H1 (cell line): ENCODE data around the gene LPAR4. TPM values are rescaled to one million over a fixed set of nuclear protein-coding genes. Genes with fewer than 3 reads are reported as not detected.

Experiments
- CTCF ChIA-PET: fragments of 300-600 bp; sonication (Branson Sonifier 250); formaldehyde crosslinking; loops from one replicate; lab custom pipeline; 2021; ENCODE audit not compliant: partially characterized antibody; lab: Charles Lee
- POLR2A ChIA-PET: fragments of 300-600 bp; sonication (Branson Sonifier 250); formaldehyde crosslinking; loops from one replicate; lab custom pipeline; 2021; ENCODE audit warnings: inconsistent platforms; ENCODE audit not compliant: partially characterized antibody; lab: Charles Lee
- DNase-seq, 2 experiments: peaks; one replicate each; pipeline versions ENCODE4 v3.0.0 to v3.0.0-alpha.2; 2010 to 2022; ENCODE audit warnings: low spot score in 2 of 2, low read depth in 1 of 2, mixed read lengths in 1 of 2
- FAIRE-seq: peaks from 2 replicates; lab custom pipeline; 2011; peaks lifted over from hg19 to GRCh38; lab: Jason Lieb, UNC
- H2AFZ ChIP-seq: 2 replicates; pipeline ENCODE4 v1.8.1; 2012; ENCODE audit warnings: low read length, inconsistent platforms
- H2AK5ac ChIP-seq: 2 replicates; pipeline ENCODE4 v1.6.1; 2013; ENCODE audit warnings: low read depth, low read length
- H2BK120ac ChIP-seq: replicated peaks from 2 replicates; pipeline ENCODE3; 2013; ENCODE audit warnings: low read depth, low read length, inconsistent platforms
- H2BK12ac ChIP-seq: 2 replicates; pipeline ENCODE4 v1.6.1; 2013; ENCODE audit warnings: low read depth, low read length
- H2BK15ac ChIP-seq: 2 replicates; pipeline ENCODE4 v1.6.1; 2013; ENCODE audit warnings: low read length
- H2BK20ac ChIP-seq: 2 replicates; pipeline ENCODE4 v1.6.1; 2013; ENCODE audit warnings: low read length
- H2BK5ac ChIP-seq: 2 replicates; pipeline ENCODE4 v1.6.1; 2013; ENCODE audit warnings: low read depth, low read length
- H3K14ac ChIP-seq: 2 replicates; pipeline ENCODE4 v1.6.1; 2013; ENCODE audit warnings: inconsistent platforms; ENCODE audit not compliant: insufficient read length
- H3K18ac ChIP-seq: 2 replicates; pipeline ENCODE4 v1.6.1; 2013; ENCODE audit warnings: low read length; ENCODE audit errors: extremely low read depth
- H3K23ac ChIP-seq: 2 replicates; pipeline ENCODE4 v1.6.1; 2013; ENCODE audit warnings: inconsistent platforms; ENCODE audit not compliant: insufficient read length
- H3K23me2 ChIP-seq: 2 replicates; pipeline ENCODE4 v1.6.1; 2013; ENCODE audit warnings: low read depth, low read length
- H3K27ac ChIP-seq: 2 replicates; pipeline ENCODE4 v1.6.1; 2011; ENCODE audit warnings: low read depth, low read length, inconsistent platforms
- H3K27me3 ChIP-seq, 4 experiments: replicated peaks in 1 of 4; 1 replicate in 1 of 4; 2 replicates in 3 of 4; pipeline versions ENCODE4 v1.6.1 to v1.8.1; 2011 to 2013; ENCODE audit warnings: low read length in 3 of 4, mild to moderate bottlenecking in 3 of 4, inconsistent platforms in 2 of 4, mixed read lengths in 2 of 4, moderate library complexity in 1 of 4; ENCODE audit not compliant: control insufficient read depth in 3 of 4, insufficient read depth in 3 of 4; ENCODE audit errors: extremely low read depth in 1 of 4
- H3K36me3 ChIP-seq, 4 experiments: 2 replicates each; pipeline versions ENCODE4 v1.6.1 to v1.8.1; 2011 to 2013; ENCODE audit warnings: mild to moderate bottlenecking in 4 of 4, low read length in 3 of 4, moderate library complexity in 2 of 4, control low read depth in 1 of 4, inconsistent platforms in 1 of 4; ENCODE audit not compliant: insufficient read depth in 4 of 4, control insufficient read depth in 2 of 4
- H3K4ac ChIP-seq: replicated peaks from 2 replicates; pipeline ENCODE3; 2013; ENCODE audit warnings: low read length, low read depth, mixed read lengths, inconsistent platforms; ENCODE audit not compliant: insufficient read length
- H3K4me1 ChIP-seq, 4 experiments: replicated peaks in 1 of 4; 1 replicate in 1 of 4; 2 replicates in 3 of 4; pipeline versions ENCODE4 v1.6.1 to v1.8.1; 2011 to 2013; ENCODE audit warnings: low read length in 3 of 4, inconsistent platforms in 2 of 4, mixed read lengths in 1 of 4; ENCODE audit not compliant: insufficient read depth in 4 of 4, control insufficient read depth in 3 of 4
- H3K4me2 ChIP-seq, 2 experiments: 2 replicates each; pipeline versions ENCODE4 v1.6.1 to v1.8.1; 2011 to 2013; ENCODE audit warnings: low read depth in 2 of 2, low read length in 2 of 2, control low read depth in 1 of 2, inconsistent platforms in 1 of 2, mild to moderate bottlenecking in 1 of 2; ENCODE audit not compliant: insufficient read depth in 1 of 2
- H3K4me3 ChIP-seq, 4 experiments: fragments of 200-600, 300-600 bp in 1 of 4; sonication (generic), shearing (Covaris generic), sonication (Bioruptor Twin) in 1 of 4; 2 replicates each; pipeline versions ENCODE4 v1.5.1 to v1.8.1; 2011 to 2016; ENCODE audit warnings: low read length in 4 of 4, low read depth in 3 of 4, control low read depth in 2 of 4, inconsistent platforms in 2 of 4, mild to moderate bottlenecking in 2 of 4, mixed read lengths in 1 of 4, moderate library complexity in 1 of 4; ENCODE audit not compliant: insufficient read depth in 2 of 4; ENCODE audit errors: extremely low read depth in 1 of 4
- H3K56ac ChIP-seq: replicated peaks from 2 replicates; pipeline ENCODE3; 2013; ENCODE audit warnings: low read depth, mild to moderate bottlenecking, mixed read lengths, low read length, inconsistent platforms; ENCODE audit not compliant: insufficient read length
- H3K79me1 ChIP-seq: 2 replicates; pipeline ENCODE4 v1.6.1; 2013; ENCODE audit warnings: low read depth, low read length, control low read depth
- H3K79me2 ChIP-seq, 2 experiments: 2 replicates each; pipeline versions ENCODE4 v1.6.1 to v1.8.1; 2012 to 2013; ENCODE audit warnings: low read length in 2 of 2, mild to moderate bottlenecking in 2 of 2, inconsistent platforms in 1 of 2; ENCODE audit not compliant: insufficient read depth in 2 of 2, control insufficient read depth in 1 of 2
- H3K9ac ChIP-seq, 4 experiments: replicated peaks in 1 of 4; 1 replicate in 1 of 4; 2 replicates in 3 of 4; pipeline versions ENCODE4 v1.6.1 to v1.8.1; 2011 to 2013; ENCODE audit warnings: low read depth in 3 of 4, low read length in 3 of 4, control low read depth in 2 of 4, mild to moderate bottlenecking in 2 of 4, moderate library complexity in 2 of 4, inconsistent platforms in 1 of 4; ENCODE audit errors: extremely low read depth in 1 of 4
- H3K9me3 ChIP-seq, 2 experiments: 2 replicates each; pipeline versions ENCODE4 v1.6.1 to v1.8.1; 2012 to 2013; ENCODE audit warnings: mild to moderate bottlenecking in 2 of 2, moderate library complexity in 2 of 2, control low read depth in 1 of 2, inconsistent platforms in 1 of 2, low read depth in 1 of 2, low read length in 1 of 2, mixed read lengths in 1 of 2; ENCODE audit not compliant: insufficient read depth in 2 of 2
- H4K20me1 ChIP-seq, 2 experiments: replicated peaks in 1 of 2; 2 replicates each; pipeline versions ENCODE3 to v1.8.1; 2011 to 2013; ENCODE audit warnings: inconsistent platforms in 2 of 2, low read length in 2 of 2, mild to moderate bottlenecking in 1 of 2; ENCODE audit not compliant: insufficient read depth in 2 of 2, control insufficient read depth in 1 of 2
- H4K5ac ChIP-seq: 2 replicates; pipeline ENCODE4 v1.6.1; 2013; ENCODE audit warnings: low read length, low read depth, mixed read lengths, inconsistent platforms; ENCODE audit not compliant: insufficient read length
- H4K8ac ChIP-seq: 2 replicates; pipeline ENCODE4 v1.8.0; 2013; ENCODE audit warnings: mild to moderate bottlenecking, moderate library complexity, low read length, inconsistent platforms; ENCODE audit not compliant: insufficient read depth; ENCODE audit errors: extremely low read depth
- H4K91ac ChIP-seq: replicated peaks from 2 replicates; pipeline ENCODE3; 2013; ENCODE audit warnings: low read length, mixed read lengths, inconsistent platforms; ENCODE audit not compliant: insufficient read length
- BACH1 ChIP-seq: IDR thresholded peaks from 2 replicates; pipeline ENCODE4 v1.6.1; 2012; ENCODE audit warnings: low read length, improper control_type of control experiment
- BCL11A ChIP-seq, 2 experiments: IDR thresholded peaks; one replicate each; pipeline ENCODE4 v1.6.1; 2011; ENCODE audit warnings: low read depth in 2 of 2, low read length in 2 of 2, mild to moderate bottlenecking in 2 of 2
- RXRA ChIP-seq: IDR thresholded peaks from 2 replicates; pipeline ENCODE4 v1.6.1; 2011; ENCODE audit warnings: low read depth, mild to moderate bottlenecking, low read length, moderate library complexity; ENCODE audit not compliant: insufficient read depth
- SP1 ChIP-seq: IDR thresholded peaks from 2 replicates; pipeline ENCODE4 v1.6.1; 2011; ENCODE audit warnings: low read depth, low read length
- TEAD4 ChIP-seq: IDR thresholded peaks from 2 replicates; pipeline ENCODE4 v1.6.1; 2012; ENCODE audit warnings: low read depth, low read length, inconsistent platforms, mixed read lengths
- ZNF274 ChIP-seq: IDR thresholded peaks from 2 replicates; pipeline ENCODE4 v1.7.0; 2012; ENCODE audit warnings: low read length, borderline replicate concordance; ENCODE audit errors: extremely low read depth
- WGBS, 2 experiments: shearing (Covaris generic) in 1 of 2; methylation state at CpG; one replicate each; pipeline versions ENCODE4 v1.1.6 to v1.1.7; 2013 to 2015; ENCODE audit warnings: low lambda C conversion rate in 2 of 2, mixed read lengths in 2 of 2, inconsistent platforms in 1 of 2, low coverage in 1 of 2, missing lambda C conversion rate in 1 of 2; ENCODE audit not compliant: insufficient replicate concordance in 2 of 2, insufficient coverage in 1 of 2, insufficient read length in 1 of 2; ENCODE audit errors: extremely low coverage in 1 of 2, missing lambda C conversion rate in 1 of 2; 5-methylcytosine and 5-hydroxymethylcytosine counted together
- polyA plus RNA-seq, 7 experiments: library from polyadenylated mRNA; depleted of rRNA in 3 of 7; stranded (reverse) in 5 of 7; unstranded in 2 of 7; fragments of >200 nt in 5 of 7; fragments of 200-250 nt in 2 of 7; gene quantifications; 1 replicate in 5 of 7; 2 replicates in 1 of 7; 4 replicates in 1 of 7; pipeline versions ENCODE4 v1.2.1 to v1.2.3, GENCODE V29; 2011 to 2013; ENCODE audit warnings: missing spikeins in 2 of 7, mixed read lengths in 2 of 7
- total RNA-seq: library from RNA; stranded (reverse); fragmentation: NEBNext Ultra II Directional; extraction: Animal tissue kit (Norgen Biotek cat#: 25700); gene quantifications from 2 replicates; pipeline ENCODE4 v1.2.1, GENCODE V29; 2021
- TF ChIP-seq, protein P1 (sequence below): IDR thresholded peaks from 2 replicates; pipeline ENCODE4 v1.6.1; 2011; ENCODE audit warnings: low read length, improper control_type of control experiment

Gene LPAR4
- total and polyA plus RNA-seq, 2 of the 8 experiments (the other 6 are each of a cell fraction or from before 2014, with no cell fraction given): 7.6 to 16.3 TPM

DNA sequence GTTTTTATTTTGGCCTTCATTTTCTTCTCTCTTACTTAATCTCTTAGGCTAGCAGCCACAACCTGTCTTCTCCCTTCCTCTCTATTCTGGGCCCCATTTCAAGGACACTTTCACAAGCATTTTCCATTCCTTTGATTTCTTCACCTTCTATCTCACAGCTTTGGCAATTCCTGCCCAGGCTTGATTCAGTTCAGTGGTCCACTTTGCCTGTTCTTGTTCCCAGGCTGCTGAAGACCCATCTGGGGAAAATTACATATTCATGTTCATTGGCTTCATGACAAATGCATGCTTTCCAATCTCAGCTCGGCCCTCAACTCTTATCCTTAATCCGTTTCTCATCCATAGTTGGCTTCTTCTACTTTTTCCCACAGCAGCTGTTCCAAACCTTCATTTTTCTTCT lies 38.7 kb upstream of the LPAR4 start:
- no peak overlapping the region for H2AFZ ChIP-seq
- H4K91ac ChIP-seq: no peak overlapping the region
- DNase-seq (no peak), FAIRE-seq (no peak)
- H3K79me2 ChIP-seq: no peaks in the 10 kb centered on the region
- 90% methylated on average over 2 of the region's 2 CpGs; no CpG with 5 or more reads in 1 of the 2 experiments for WGBS, 2 experiments
- H3K79me1 ChIP-seq: no peaks in the 10 kb centered on the region
- no peaks in the 10 kb centered on the region for H3K9me3 ChIP-seq
- H2BK120ac ChIP-seq: no peak overlapping the region
- H3K4me1 ChIP-seq: no peaks in the 10 kb centered on the region; a peak in 1 of 7 replicates
- H3K23ac ChIP-seq: no peak overlapping the region
- no peak overlapping the region for H2BK20ac ChIP-seq
- H3K9ac ChIP-seq: no peak overlapping the region
- no peak overlapping the region for H2BK5ac ChIP-seq
- no peak overlapping the region for H3K56ac ChIP-seq
- no peak overlapping the region for H3K27ac ChIP-seq
- H4K8ac ChIP-seq: no peak overlapping the region
- ChIA-PET POLR2A (no interaction called here), CTCF (interaction anchor here (1.1 to 2.2 kb wide), 5 partner anchors 20 to 177 kb away, joined by 3 to 13 read pairs (median 7); no protein-coding TSS in a partner anchor)
- no peaks in the 10 kb centered on the region for H3K36me3 ChIP-seq
- H2BK12ac ChIP-seq: no peak overlapping the region
- no peak overlapping the region for H2BK15ac ChIP-seq
- no peak overlapping the region for H3K4me2 ChIP-seq
- H2AK5ac ChIP-seq: no peak overlapping the region
- H4K20me1 ChIP-seq: no peaks in the 10 kb centered on the region
- no peaks in the 10 kb centered on the region for H3K23me2 ChIP-seq
- H3K4me3 ChIP-seq: no peak overlapping the region
- H3K18ac ChIP-seq: no peak overlapping the region
- TF ChIP-seq ZNF274: no peak
- no peak for TF ChIP-seq SP1
- TF ChIP-seq, protein P1, sequence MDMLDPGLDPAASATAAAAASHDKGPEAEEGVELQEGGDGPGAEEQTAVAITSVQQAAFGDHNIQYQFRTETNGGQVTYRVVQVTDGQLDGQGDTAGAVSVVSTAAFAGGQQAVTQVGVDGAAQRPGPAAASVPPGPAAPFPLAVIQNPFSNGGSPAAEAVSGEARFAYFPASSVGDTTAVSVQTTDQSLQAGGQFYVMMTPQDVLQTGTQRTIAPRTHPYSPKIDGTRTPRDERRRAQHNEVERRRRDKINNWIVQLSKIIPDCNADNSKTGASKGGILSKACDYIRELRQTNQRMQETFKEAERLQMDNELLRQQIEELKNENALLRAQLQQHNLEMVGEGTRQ: no peak
- TF ChIP-seq BCL11A (IDR thresholded peaks at IDR 0.05; ENCODE audit: low read depth in 2 of 2, low read length in 2 of 2): no peak
- no peak for TF ChIP-seq RXRA
- no peak for TF ChIP-seq TEAD4
- no peak for TF ChIP-seq BACH1
- H3K4ac ChIP-seq: no peak overlapping the region
- H3K27me3 ChIP-seq: no peaks in the 10 kb centered on the region
- H4K5ac ChIP-seq: no peak overlapping the region
- H3K14ac ChIP-seq: no peak overlapping the region
